GM18526 (cell line): Measurements from ENCODE around the gene CCL21.

ENCODE experiments used
- POLR2A ChIP-seq: IDR thresholded peaks from 3 replicates; pipeline ENCODE4 v1.6.1; 2011; ENCODE audit not compliant: insufficient read length; ENCODE audit errors: extremely low read depth

CCL21 gene

DNA sequence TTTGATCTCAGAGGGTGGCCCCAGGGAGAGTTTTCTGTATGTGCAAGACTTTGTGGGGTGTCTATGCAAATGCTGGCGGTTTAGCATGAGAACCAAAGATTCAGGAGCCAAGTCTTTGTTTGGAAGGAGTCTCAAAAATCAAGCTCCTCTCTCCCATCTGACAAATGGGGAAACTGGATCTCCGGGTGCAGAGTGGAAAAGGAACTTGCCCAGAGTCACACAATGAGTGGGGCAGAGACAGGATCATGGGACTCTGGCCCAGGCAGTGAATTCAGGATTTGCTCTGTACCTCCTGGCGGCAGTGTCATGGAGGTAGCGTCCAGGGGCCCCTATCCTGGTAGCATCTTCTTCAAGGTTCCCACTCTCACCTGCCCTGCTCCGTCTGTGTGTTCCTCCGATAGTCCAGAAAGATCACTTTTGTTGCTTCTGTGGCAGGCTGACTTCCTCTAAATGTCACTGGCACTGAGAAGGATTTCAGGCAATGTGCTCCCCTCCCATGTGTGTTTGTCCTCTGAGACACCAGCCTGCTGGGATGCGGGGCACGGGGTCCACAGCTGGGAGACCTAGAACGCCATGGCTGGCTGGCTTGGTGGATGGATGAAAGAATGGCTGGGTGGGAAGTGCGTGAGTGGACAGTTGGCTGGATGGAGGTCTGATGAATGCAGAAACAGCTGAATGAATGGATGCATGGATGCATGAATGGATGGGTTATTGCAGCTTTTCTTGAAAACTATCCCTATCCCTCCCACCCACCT is 22.5 kb downstream of the CCL21 start:
- no peak for TF ChIP-seq POLR2A

GRCh38 chr9:34686732-34687131 is 23.2 kb downstream of the CCL21 start:
- no peak for TF ChIP-seq POLR2A

- no peak for TF ChIP-seq POLR2A
Measured at GRCh38 chr9:34686231-34686630, 23.7 kb downstream of the CCL21 start.

DNA sequence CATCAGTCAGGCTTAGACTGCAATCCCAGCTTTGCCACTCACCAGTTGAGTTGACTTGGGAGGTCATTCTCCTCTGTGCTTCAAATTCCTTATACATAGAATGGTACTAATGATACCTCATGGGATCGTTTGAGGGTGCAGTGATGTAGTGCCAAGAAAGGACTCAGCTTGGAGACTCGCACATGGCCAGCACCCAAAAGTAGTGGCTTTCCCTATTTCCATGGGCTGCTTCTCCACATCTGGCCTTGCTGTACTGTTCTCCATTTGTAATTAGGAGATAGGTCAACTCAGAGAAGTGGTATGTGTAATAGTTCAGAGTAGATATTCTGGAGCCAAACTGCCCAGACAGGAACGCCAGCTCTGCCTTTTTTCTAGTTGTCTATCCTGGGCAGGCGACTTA is 24.3 kb downstream of the CCL21 start:
- no peak for TF ChIP-seq POLR2A

DNA sequence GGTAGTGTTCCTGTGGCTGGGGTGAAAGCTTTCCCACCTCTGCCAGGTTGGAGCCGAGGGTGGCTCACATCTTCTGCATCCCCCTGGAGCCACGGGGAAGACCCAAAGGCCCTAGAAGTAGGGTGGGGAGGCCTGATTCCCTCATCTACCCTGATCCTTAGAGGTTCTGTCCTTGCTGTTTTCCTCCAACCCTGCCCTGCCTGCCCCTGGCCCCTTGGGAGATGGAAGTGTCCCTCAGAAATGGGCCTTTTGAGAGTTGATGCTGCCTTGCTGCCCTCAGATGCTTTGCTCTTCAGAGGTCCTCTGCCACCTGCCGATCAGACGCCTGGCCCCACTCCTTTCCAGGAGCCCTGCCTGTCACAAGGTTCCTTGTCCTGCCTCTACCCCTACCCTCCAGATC is 25.1 kb downstream of the CCL21 start:
- no peak for TF ChIP-seq POLR2A

- no peak for TF ChIP-seq POLR2A
Measured at GRCh38 chr9:34684145-34684544, 25.8 kb downstream of the CCL21 start.

DNA sequence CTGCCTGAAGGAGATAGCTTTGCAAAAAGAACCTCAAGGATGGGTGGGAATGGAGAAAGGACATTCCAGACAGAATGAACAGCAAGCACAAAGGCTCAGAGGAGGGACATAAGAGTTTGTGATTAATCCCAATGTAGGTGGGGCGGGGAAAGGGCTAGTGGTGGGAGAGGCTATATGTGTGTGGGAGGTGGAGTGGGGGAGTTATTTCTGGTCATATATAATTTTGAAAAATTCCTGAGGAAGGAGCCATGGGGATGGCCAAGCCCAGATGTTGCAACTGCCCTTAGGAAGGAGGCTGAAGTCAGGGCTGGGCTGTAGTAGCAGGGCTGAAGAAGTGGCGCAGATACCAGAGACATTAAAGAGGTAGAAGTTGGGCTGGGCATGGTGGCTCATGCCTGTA is 34.1 kb downstream of the CCL21 start:
- TF ChIP-seq POLR2A = no peak

DNA sequence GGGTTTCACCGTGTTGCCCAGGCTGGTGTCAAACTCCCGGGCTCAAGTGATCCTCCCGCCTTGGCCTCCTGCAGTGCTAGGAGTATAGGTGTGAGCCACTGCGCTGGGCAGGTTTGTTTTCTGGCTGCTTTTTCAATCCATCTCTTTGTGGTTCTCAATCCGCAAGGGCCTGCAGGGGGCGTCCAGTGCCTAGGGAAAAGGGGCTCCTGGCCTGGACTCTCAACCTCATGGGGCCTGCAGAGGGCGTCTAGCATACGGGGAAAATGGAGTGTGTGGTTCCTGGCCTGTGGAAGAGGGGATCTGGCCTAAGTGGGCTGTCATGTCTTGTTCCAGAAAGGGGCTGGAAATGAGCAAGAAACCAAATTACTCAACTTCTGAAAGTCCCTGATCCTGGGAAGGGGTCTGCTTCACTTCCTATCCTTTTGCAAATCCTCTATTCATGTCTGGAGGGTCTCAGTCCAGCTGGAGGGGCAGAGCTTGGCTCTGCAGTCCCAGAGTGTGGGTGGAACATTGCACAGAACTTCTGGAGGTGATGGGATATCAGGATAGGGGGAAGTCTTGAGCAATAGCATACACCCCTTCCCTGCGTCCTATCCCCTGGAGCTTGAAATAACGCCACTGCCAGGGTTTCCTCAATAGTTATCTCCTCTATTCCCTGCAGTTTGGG is 34.8 kb downstream of the CCL21 start:
- TF ChIP-seq POLR2A = no peak

- no peak for TF ChIP-seq POLR2A
Measured at GRCh38 chr9:34674440-34674839, 35.5 kb downstream of the CCL21 start.

- TF ChIP-seq POLR2A = no peak
Measured at GRCh38 chr9:34671307-34671706, 38.6 kb downstream of the CCL21 start.

DNA sequence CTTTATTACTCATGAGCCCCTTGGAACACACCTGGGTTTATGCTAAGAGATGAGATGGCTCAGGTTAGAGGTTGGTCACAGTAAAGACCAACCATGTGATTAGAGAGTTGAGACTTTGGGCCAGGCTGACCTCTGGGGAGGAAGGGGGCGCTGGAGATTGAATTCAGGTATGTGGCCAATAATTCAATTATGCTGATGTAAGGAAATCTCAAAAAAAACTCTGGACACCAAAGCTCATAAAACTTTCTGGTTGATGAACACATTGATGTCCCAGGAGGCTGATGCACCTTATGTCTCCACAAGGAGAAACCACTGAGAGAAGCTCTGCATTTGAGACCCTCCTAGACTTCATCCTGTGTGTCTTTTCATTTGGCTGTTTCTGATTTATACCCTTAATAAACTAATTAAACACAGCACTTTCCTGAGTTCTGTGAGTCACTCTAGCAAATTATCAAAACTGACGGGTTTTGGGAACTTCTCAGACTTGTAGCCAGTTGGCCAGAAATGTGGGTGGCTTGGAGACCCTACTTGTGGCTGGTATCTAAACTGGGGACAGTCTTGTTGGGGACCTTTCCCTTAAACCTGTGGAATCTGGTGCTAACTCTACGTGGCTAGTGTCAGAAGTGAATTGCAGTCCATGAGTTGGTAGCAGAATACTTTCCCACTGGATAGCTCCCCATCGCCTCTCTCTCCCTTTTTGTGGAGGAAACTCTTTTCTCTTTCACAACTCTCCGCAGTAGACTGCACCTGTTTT is 40.0 kb downstream of the CCL21 start:
- no peak for TF ChIP-seq POLR2A

DNA sequence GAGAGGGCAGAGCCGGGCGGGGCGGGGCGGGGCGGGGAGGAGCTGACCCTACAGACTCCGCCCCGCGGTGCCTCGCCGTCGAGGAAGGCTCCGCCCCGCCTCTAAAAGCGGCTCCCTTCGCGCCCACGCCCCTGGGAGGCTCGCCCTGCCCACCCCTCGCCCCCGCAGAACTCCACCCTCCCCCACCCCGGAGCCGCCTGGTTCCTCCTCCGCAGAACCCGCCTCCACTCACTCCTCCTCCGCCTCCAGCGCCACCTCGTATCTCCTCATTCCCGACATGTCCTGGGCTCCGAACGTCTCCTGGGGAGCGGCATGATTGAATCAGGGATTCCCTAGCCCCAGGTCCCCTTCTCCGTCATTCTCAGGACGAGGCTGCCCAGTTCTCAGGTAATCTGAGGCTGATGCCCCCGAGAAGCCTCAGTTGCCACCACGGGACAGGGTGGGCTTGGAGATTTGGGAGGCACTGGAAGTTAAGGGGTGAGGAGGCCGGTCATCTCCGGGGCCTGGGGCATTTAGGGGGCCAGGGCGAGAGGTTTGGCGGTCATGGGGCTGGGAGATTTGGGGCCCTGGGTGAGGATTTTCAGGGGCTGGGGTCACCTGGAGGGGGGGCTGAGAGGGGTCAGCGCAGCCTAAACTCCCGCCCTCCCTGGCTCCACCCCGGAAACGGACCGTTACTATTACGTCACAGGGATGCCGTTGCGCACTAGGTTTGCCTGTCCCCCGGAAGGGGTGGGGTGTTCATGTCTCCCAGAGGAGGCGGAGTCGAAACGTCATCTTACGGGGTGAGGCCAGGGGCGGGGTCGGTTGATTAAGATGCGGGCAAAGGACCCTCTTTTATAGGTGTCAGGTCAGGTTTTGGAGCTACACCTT is 44.3 kb downstream of the CCL21 start:
- TF ChIP-seq POLR2A = no peak

GRCh38 chr9:34665067-34665380 is 44.9 kb downstream of the CCL21 start:
- no peak for TF ChIP-seq POLR2A

DNA sequence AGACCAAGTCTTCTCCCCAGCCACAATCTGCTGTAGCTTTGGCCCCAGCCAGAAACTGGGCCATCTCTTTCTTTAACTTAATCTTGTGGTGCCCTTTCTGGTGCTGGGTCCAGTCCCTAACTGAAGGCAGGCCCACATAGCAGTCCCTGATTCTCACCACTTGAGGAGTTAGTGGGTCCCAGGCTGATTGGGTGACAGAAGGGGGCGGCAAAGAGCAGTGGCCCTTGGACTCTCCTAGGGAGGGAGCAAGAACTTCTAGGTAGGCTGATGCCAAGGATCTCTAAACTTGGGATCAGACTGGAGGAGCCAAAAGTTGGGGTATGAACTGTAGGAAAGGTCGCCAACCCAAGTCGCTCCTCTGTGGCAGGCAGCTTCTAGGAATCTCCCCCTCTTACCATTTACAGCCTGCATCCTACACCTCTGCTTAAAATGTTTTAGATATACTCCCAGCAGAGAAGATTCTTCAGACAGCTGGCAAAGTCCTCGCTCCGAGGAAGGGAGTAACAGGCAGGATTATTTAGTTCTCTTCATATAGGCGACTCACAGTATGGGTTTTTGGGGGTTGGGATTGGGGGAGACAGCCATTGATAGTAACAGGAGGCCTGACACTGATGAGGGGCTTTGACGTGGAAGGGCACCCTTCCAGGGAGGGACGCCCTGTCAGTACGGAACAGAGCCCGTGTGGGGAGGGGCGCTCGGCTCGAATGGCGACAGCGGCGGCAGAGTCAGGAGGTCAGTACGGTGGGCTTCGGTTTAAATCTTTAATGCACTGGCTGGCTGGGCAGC is 45.5 kb downstream of the CCL21 start:
- no peak for TF ChIP-seq POLR2A

- no peak for TF ChIP-seq POLR2A
Measured at GRCh38 chr9:34663303-34663605, 46.7 kb downstream of the CCL21 start.
